HG03575 (cell line): ENCODE results near the gene LGALS7B.
"Not testable (repeated sequence)": the region's sequence is repeated elsewhere in the genome, so short reads cannot be mapped to it uniquely, and the experiment has no call there.

Experiments
- ATAC-seq: cut with Tn5 transposase; IDR thresholded peaks from one replicate; pipeline ENCODE4 v1.9.1; 2021; ENCODE audit not compliant: unreplicated experiment, insufficient number of reproducible peaks, low FRiP score; ENCODE audit errors: extremely low read depth

The LGALS7B gene

GRCh38 chr19:38766276-38767047, 22.5 kb upstream of the LGALS7B start:
- ATAC-seq: no peak

GRCh38 chr19:38769635-38770211, 19.3 kb upstream of the LGALS7B start:
- ATAC-seq: no peak

GRCh38 chr19:38770228-38770948, 18.6 kb upstream of the LGALS7B start:
- not testable (repeated sequence) for ATAC-seq

GRCh38 chr19:38770949-38771275, 18.1 kb upstream of the LGALS7B start:
- not testable (repeated sequence) for ATAC-seq

GRCh38 chr19:38771569-38771968, 17.4 kb upstream of the LGALS7B start:
- not testable (repeated sequence) for ATAC-seq

- ATAC-seq: no peak
These were observed 15.4 kb upstream of the LGALS7B start, which contains the start of gene LGALS7 for GRCh38 chr19:38773469-38774177. LGALS7 (minus strand) TSS chr19:38773517; CDS start chr19:38773492, 25 bp downstream.

- no peak for ATAC-seq
These were observed 14.6 kb upstream of the LGALS7B start for GRCh38 chr19:38774181-38774950.

GRCh38 chr19:38778733-38779132, 10.3 kb upstream of the LGALS7B start:
- no peak for ATAC-seq

- ATAC-seq: no peak
These were observed 8.6 kb upstream of the LGALS7B start for GRCh38 chr19:38780443-38780842.

- ATAC-seq: no peak
These were observed 7.9 kb upstream of the LGALS7B start for GRCh38 chr19:38781058-38781457.

- not testable (repeated sequence) for ATAC-seq
These were observed 6.8 kb upstream of the LGALS7B start for GRCh38 chr19:38782212-38782611.

- ATAC-seq: no peak
These were observed 4.8 kb upstream of the LGALS7B start for GRCh38 chr19:38784224-38784623.

- ATAC-seq: no peak
These were observed 3.8 kb upstream of the LGALS7B start for GRCh38 chr19:38785187-38785699.

- not testable (repeated sequence) for ATAC-seq
These were observed 2.9 kb upstream of the LGALS7B start for GRCh38 chr19:38786061-38786460.

- no peak for ATAC-seq
These were observed 2.3 kb upstream of the LGALS7B start for GRCh38 chr19:38786572-38787265.

GRCh38 chr19:38790507-38791403, 1.8 kb downstream of the LGALS7B start:
- not testable (repeated sequence) for ATAC-seq

GRCh38 chr19:38791451-38792064, 2.6 kb downstream of the LGALS7B start:
- ATAC-seq: not testable (repeated sequence)
